Right lobe of liver (tissue), 4 donors: ENCODE measurements around the gene CACNA2D3.

Experiments
- CTCF ChIP-seq, 4 donors: fragments of 200-600 bp in 3 of 4; fragments of 450-650 bp in 1 of 4; IDR thresholded peaks; one replicate each; pipeline versions ENCODE4 v1.5.1 to v1.8.0; 2016 to 2022; ENCODE audit warnings: antibody characterized with exemption in 4 of 4, mild to moderate bottlenecking in 2 of 4
- POLR2A ChIP-seq: fragments of 450-650 bp; IDR thresholded peaks from one replicate; pipeline ENCODE4 v1.6.1; 2017; ENCODE audit warnings: antibody characterized with exemption, mild to moderate bottlenecking
- donor health status: DM: no; HTN: no; CAD: no.
- donor health status: DM: no; HTN: no; CAD: no.
- donor health status: DM: no; HTN: yes; CAD: no.

DNA sequence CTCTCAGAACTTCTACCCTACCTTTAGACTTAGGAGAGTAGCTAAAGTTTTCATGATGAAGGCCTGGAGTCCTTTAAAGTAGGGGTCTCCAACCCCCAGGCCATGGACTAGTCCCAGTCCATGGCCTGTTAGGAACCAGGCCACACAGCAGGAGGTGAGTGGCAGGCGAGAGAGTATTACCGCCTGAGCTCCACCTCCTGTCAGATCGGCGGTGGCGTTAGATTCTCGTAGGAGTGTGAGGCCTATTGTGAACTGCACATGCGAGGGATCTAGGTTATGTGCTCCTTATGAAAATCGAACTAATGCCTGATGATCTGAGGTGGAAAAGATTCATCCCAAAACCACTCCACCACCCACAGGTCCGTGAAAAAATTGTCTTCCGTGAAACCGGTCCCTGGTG lies 18.3 kb upstream of the CACNA2D3 start:
- TF ChIP-seq POLR2A (no peak), CTCF (IDR thresholded peaks at IDR 0.05) (no peak)
